H1 (cell line): Measurements from ENCODE around the gene CASP9. TPM values are rescaled to one million over a fixed set of nuclear protein-coding genes. Genes with fewer than 3 reads are reported as not detected.

Experiments
- CTCF ChIA-PET: fragments of 300-600 bp; sonication (Branson Sonifier 250); formaldehyde crosslinking; loops from one replicate; lab custom pipeline; 2021; ENCODE audit not compliant: partially characterized antibody; lab: Charles Lee
- POLR2A ChIA-PET: fragments of 300-600 bp; sonication (Branson Sonifier 250); formaldehyde crosslinking; loops from one replicate; lab custom pipeline; 2021; ENCODE audit warnings: inconsistent platforms; ENCODE audit not compliant: partially characterized antibody; lab: Charles Lee
- DNase-seq, 2 experiments: peaks; one replicate each; pipeline versions ENCODE4 v3.0.0 to v3.0.0-alpha.2; 2010 to 2022; ENCODE audit warnings: low spot score in 2 of 2, low read depth in 1 of 2, mixed read lengths in 1 of 2
- FAIRE-seq: peaks from 2 replicates; lab custom pipeline; 2011; peaks lifted over from hg19 to GRCh38; lab: Jason Lieb, UNC
- H2AFZ ChIP-seq: 2 replicates; pipeline ENCODE4 v1.8.1; 2012; ENCODE audit warnings: low read length, inconsistent platforms
- H2AK5ac ChIP-seq: 2 replicates; pipeline ENCODE4 v1.6.1; 2013; ENCODE audit warnings: low read depth, low read length
- H2BK120ac ChIP-seq: replicated peaks from 2 replicates; pipeline ENCODE3; 2013; ENCODE audit warnings: low read depth, low read length, inconsistent platforms
- H2BK12ac ChIP-seq: 2 replicates; pipeline ENCODE4 v1.6.1; 2013; ENCODE audit warnings: low read depth, low read length
- H2BK15ac ChIP-seq: 2 replicates; pipeline ENCODE4 v1.6.1; 2013; ENCODE audit warnings: low read length
- H2BK20ac ChIP-seq: 2 replicates; pipeline ENCODE4 v1.6.1; 2013; ENCODE audit warnings: low read length
- H2BK5ac ChIP-seq: 2 replicates; pipeline ENCODE4 v1.6.1; 2013; ENCODE audit warnings: low read depth, low read length
- H3K14ac ChIP-seq: 2 replicates; pipeline ENCODE4 v1.6.1; 2013; ENCODE audit warnings: inconsistent platforms; ENCODE audit not compliant: insufficient read length
- H3K18ac ChIP-seq: 2 replicates; pipeline ENCODE4 v1.6.1; 2013; ENCODE audit warnings: low read length; ENCODE audit errors: extremely low read depth
- H3K23ac ChIP-seq: 2 replicates; pipeline ENCODE4 v1.6.1; 2013; ENCODE audit warnings: inconsistent platforms; ENCODE audit not compliant: insufficient read length
- H3K23me2 ChIP-seq: 2 replicates; pipeline ENCODE4 v1.6.1; 2013; ENCODE audit warnings: low read depth, low read length
- H3K27ac ChIP-seq: 2 replicates; pipeline ENCODE4 v1.6.1; 2011; ENCODE audit warnings: low read depth, low read length, inconsistent platforms
- H3K27me3 ChIP-seq, 4 experiments: replicated peaks in 1 of 4; 1 replicate in 1 of 4; 2 replicates in 3 of 4; pipeline versions ENCODE4 v1.6.1 to v1.8.1; 2011 to 2013; ENCODE audit warnings: low read length in 3 of 4, mild to moderate bottlenecking in 3 of 4, inconsistent platforms in 2 of 4, mixed read lengths in 2 of 4, moderate library complexity in 1 of 4; ENCODE audit not compliant: control insufficient read depth in 3 of 4, insufficient read depth in 3 of 4; ENCODE audit errors: extremely low read depth in 1 of 4
- H3K36me3 ChIP-seq, 4 experiments: 2 replicates each; pipeline versions ENCODE4 v1.6.1 to v1.8.1; 2011 to 2013; ENCODE audit warnings: mild to moderate bottlenecking in 4 of 4, low read length in 3 of 4, moderate library complexity in 2 of 4, control low read depth in 1 of 4, inconsistent platforms in 1 of 4; ENCODE audit not compliant: insufficient read depth in 4 of 4, control insufficient read depth in 2 of 4
- H3K4ac ChIP-seq: replicated peaks from 2 replicates; pipeline ENCODE3; 2013; ENCODE audit warnings: low read length, low read depth, mixed read lengths, inconsistent platforms; ENCODE audit not compliant: insufficient read length
- H3K4me1 ChIP-seq, 4 experiments: replicated peaks in 1 of 4; 1 replicate in 1 of 4; 2 replicates in 3 of 4; pipeline versions ENCODE4 v1.6.1 to v1.8.1; 2011 to 2013; ENCODE audit warnings: low read length in 3 of 4, inconsistent platforms in 2 of 4, mixed read lengths in 1 of 4; ENCODE audit not compliant: insufficient read depth in 4 of 4, control insufficient read depth in 3 of 4
- H3K4me2 ChIP-seq, 2 experiments: 2 replicates each; pipeline versions ENCODE4 v1.6.1 to v1.8.1; 2011 to 2013; ENCODE audit warnings: low read depth in 2 of 2, low read length in 2 of 2, control low read depth in 1 of 2, inconsistent platforms in 1 of 2, mild to moderate bottlenecking in 1 of 2; ENCODE audit not compliant: insufficient read depth in 1 of 2
- H3K4me3 ChIP-seq, 4 experiments: fragments of 200-600, 300-600 bp in 1 of 4; sonication (generic), shearing (Covaris generic), sonication (Bioruptor Twin) in 1 of 4; 2 replicates each; pipeline versions ENCODE4 v1.5.1 to v1.8.1; 2011 to 2016; ENCODE audit warnings: low read length in 4 of 4, low read depth in 3 of 4, control low read depth in 2 of 4, inconsistent platforms in 2 of 4, mild to moderate bottlenecking in 2 of 4, mixed read lengths in 1 of 4, moderate library complexity in 1 of 4; ENCODE audit not compliant: insufficient read depth in 2 of 4; ENCODE audit errors: extremely low read depth in 1 of 4
- H3K56ac ChIP-seq: replicated peaks from 2 replicates; pipeline ENCODE3; 2013; ENCODE audit warnings: low read depth, mild to moderate bottlenecking, mixed read lengths, low read length, inconsistent platforms; ENCODE audit not compliant: insufficient read length
- H3K79me1 ChIP-seq: 2 replicates; pipeline ENCODE4 v1.6.1; 2013; ENCODE audit warnings: low read depth, low read length, control low read depth
- H3K79me2 ChIP-seq, 2 experiments: 2 replicates each; pipeline versions ENCODE4 v1.6.1 to v1.8.1; 2012 to 2013; ENCODE audit warnings: low read length in 2 of 2, mild to moderate bottlenecking in 2 of 2, inconsistent platforms in 1 of 2; ENCODE audit not compliant: insufficient read depth in 2 of 2, control insufficient read depth in 1 of 2
- H3K9ac ChIP-seq, 4 experiments: replicated peaks in 1 of 4; 1 replicate in 1 of 4; 2 replicates in 3 of 4; pipeline versions ENCODE4 v1.6.1 to v1.8.1; 2011 to 2013; ENCODE audit warnings: low read depth in 3 of 4, low read length in 3 of 4, control low read depth in 2 of 4, mild to moderate bottlenecking in 2 of 4, moderate library complexity in 2 of 4, inconsistent platforms in 1 of 4; ENCODE audit errors: extremely low read depth in 1 of 4
- H3K9me3 ChIP-seq, 2 experiments: 2 replicates each; pipeline versions ENCODE4 v1.6.1 to v1.8.1; 2012 to 2013; ENCODE audit warnings: mild to moderate bottlenecking in 2 of 2, moderate library complexity in 2 of 2, control low read depth in 1 of 2, inconsistent platforms in 1 of 2, low read depth in 1 of 2, low read length in 1 of 2, mixed read lengths in 1 of 2; ENCODE audit not compliant: insufficient read depth in 2 of 2
- H4K20me1 ChIP-seq, 2 experiments: replicated peaks in 1 of 2; 2 replicates each; pipeline versions ENCODE3 to v1.8.1; 2011 to 2013; ENCODE audit warnings: inconsistent platforms in 2 of 2, low read length in 2 of 2, mild to moderate bottlenecking in 1 of 2; ENCODE audit not compliant: insufficient read depth in 2 of 2, control insufficient read depth in 1 of 2
- H4K5ac ChIP-seq: 2 replicates; pipeline ENCODE4 v1.6.1; 2013; ENCODE audit warnings: low read length, low read depth, mixed read lengths, inconsistent platforms; ENCODE audit not compliant: insufficient read length
- H4K8ac ChIP-seq: 2 replicates; pipeline ENCODE4 v1.8.0; 2013; ENCODE audit warnings: mild to moderate bottlenecking, moderate library complexity, low read length, inconsistent platforms; ENCODE audit not compliant: insufficient read depth; ENCODE audit errors: extremely low read depth
- H4K91ac ChIP-seq: replicated peaks from 2 replicates; pipeline ENCODE3; 2013; ENCODE audit warnings: low read length, mixed read lengths, inconsistent platforms; ENCODE audit not compliant: insufficient read length
- ATF3 ChIP-seq: IDR thresholded peaks from 2 replicates; pipeline ENCODE4 v1.6.1; 2011; ENCODE audit warnings: low read depth, mild to moderate bottlenecking, low read length; ENCODE audit not compliant: insufficient read depth
- CHD2 ChIP-seq: IDR thresholded peaks from 2 replicates; pipeline ENCODE4 v1.6.1; 2012; ENCODE audit warnings: low read length, improper control_type of control experiment
- CTCF ChIP-seq, 3 experiments: IDR thresholded peaks; 1 replicate in 2 of 3; 2 replicates in 1 of 3; pipeline versions ENCODE4 v1.5.1 to v1.6.1; 2011; ENCODE audit warnings: low read length in 3 of 3, mild to moderate bottlenecking in 3 of 3, inconsistent platforms in 2 of 3, low read depth in 1 of 3, moderate library complexity in 1 of 3; ENCODE audit not compliant: insufficient read depth in 1 of 3; ENCODE audit errors: control extremely low read depth in 1 of 3
- FOSL1 ChIP-seq: IDR thresholded peaks from 2 replicates; pipeline ENCODE4 v1.6.1; 2011; ENCODE audit warnings: mild to moderate bottlenecking, low read depth, low read length, moderate library complexity; ENCODE audit not compliant: insufficient read depth
- GTF2F1 ChIP-seq: IDR thresholded peaks from 2 replicates; pipeline ENCODE4 v1.6.1; 2012; ENCODE audit warnings: low read depth, low read length, improper control_type of control experiment, borderline replicate concordance
- JUN ChIP-seq: IDR thresholded peaks from 2 replicates; pipeline ENCODE4 v1.6.1; 2011; ENCODE audit warnings: low read depth, mild to moderate bottlenecking, improper control_type of control experiment, low read length
- RBBP5 ChIP-seq: IDR thresholded peaks from 2 replicates; pipeline ENCODE4 v1.7.1; 2012; ENCODE audit warnings: low read depth, mild to moderate bottlenecking, inconsistent platforms, low read length, moderate library complexity, borderline replicate concordance
- SIRT6 ChIP-seq: IDR thresholded peaks from one replicate; pipeline ENCODE4 v1.7.1; 2012; ENCODE audit warnings: low read length, inconsistent platforms
- SP1 ChIP-seq: IDR thresholded peaks from 2 replicates; pipeline ENCODE4 v1.6.1; 2011; ENCODE audit warnings: low read depth, low read length
- WGBS, 2 experiments: shearing (Covaris generic) in 1 of 2; methylation state at CpG; one replicate each; pipeline versions ENCODE4 v1.1.6 to v1.1.7; 2013 to 2015; ENCODE audit warnings: low lambda C conversion rate in 2 of 2, mixed read lengths in 2 of 2, inconsistent platforms in 1 of 2, low coverage in 1 of 2, missing lambda C conversion rate in 1 of 2; ENCODE audit not compliant: insufficient replicate concordance in 2 of 2, insufficient coverage in 1 of 2, insufficient read length in 1 of 2; ENCODE audit errors: extremely low coverage in 1 of 2, missing lambda C conversion rate in 1 of 2; 5-methylcytosine and 5-hydroxymethylcytosine counted together
- polyA plus RNA-seq, 7 experiments: library from polyadenylated mRNA; depleted of rRNA in 3 of 7; stranded (reverse) in 5 of 7; unstranded in 2 of 7; fragments of >200 nt in 5 of 7; fragments of 200-250 nt in 2 of 7; gene quantifications; 1 replicate in 5 of 7; 2 replicates in 1 of 7; 4 replicates in 1 of 7; pipeline versions ENCODE4 v1.2.1 to v1.2.3, GENCODE V29; 2011 to 2013; ENCODE audit warnings: missing spikeins in 2 of 7, mixed read lengths in 2 of 7
- total RNA-seq: library from RNA; stranded (reverse); fragmentation: NEBNext Ultra II Directional; extraction: Animal tissue kit (Norgen Biotek cat#: 25700); gene quantifications from 2 replicates; pipeline ENCODE4 v1.2.1, GENCODE V29; 2021
- TF ChIP-seq, protein P1 (sequence below): IDR thresholded peaks from 2 replicates; pipeline ENCODE4 v1.6.1; 2011; ENCODE audit warnings: low read length, improper control_type of control experiment

The CASP9 gene
- total and polyA plus RNA-seq, 2 of the 8 experiments (the other 6 are each of a cell fraction or from before 2014, with no cell fraction given) = 14.8 to 36.3 TPM

DNA sequence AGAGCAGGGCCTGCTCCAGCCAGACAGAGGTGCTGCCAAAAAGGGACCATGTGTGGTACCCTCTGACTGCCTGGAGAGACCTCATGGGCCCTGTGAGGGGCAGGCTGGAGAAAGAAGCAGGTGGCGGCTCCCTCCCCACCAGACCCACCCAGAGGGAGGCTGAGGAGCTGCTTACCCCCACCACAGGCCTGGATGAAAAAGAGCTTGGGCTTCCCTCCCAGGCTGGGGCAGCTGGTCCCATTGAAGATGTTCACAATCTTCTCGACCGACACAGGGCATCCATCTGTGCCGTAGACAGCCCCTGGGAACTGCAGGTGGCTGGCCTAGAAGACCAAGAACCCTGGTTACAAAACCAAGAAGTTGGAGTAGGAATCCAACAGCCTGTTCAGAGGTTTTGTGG, 19.6 kb downstream of the CASP9 start:
- CTCF ChIA-PET = interaction anchor here (0.9 kb wide), 1 partner anchor 45 kb away, joined by 3 read pairs; no protein-coding TSS in a partner anchor
- Histone ChIP-seq H3K79me1 (no peaks in the 10 kb centered on the region; the same call in 1 of the 2 replicates), H2BK15ac (no peak overlapping the region), H2BK120ac (no peak overlapping the region), H3K9me3 (no peaks in the 10 kb centered on the region), H3K18ac (no peak overlapping the region), H3K27ac (no peak overlapping the region), H3K4me1 (peaks cover 10 to 22% (median 19%) of the 10 kb centered on the region in 4 experiments), H4K91ac (no peak overlapping the region), H3K4me3 (no peak overlapping the region), H3K36me3 (peaks cover 0 to 8% (median 2%) of the 10 kb centered on the region in 4 experiments; a peak in 3 of 8 replicates), H3K4me2 (no peak overlapping the region), H3K79me2 (0 out of 4 replicates have a peak, but pooled peaks cover 0 to 3% of the 10 kb centered on the region in 2 experiments), H3K27me3 (no peaks in the 10 kb centered on the region), H2BK20ac (no peak overlapping the region), H2BK12ac (no peak overlapping the region), H4K5ac (no peak overlapping the region), H4K8ac (no peak overlapping the region), H3K14ac (no peak overlapping the region), H3K23ac (no peak overlapping the region), H2BK5ac (no peak overlapping the region), H4K20me1 (no peaks in the 10 kb centered on the region), H3K56ac (no peak overlapping the region), H2AFZ (no peak overlapping the region), H3K23me2 (no peaks in the 10 kb centered on the region), H2AK5ac (no peak overlapping the region), H3K9ac (no peak overlapping the region), H3K4ac (no peak overlapping the region)
- FAIRE-seq = no peak
- DNase-seq = no peak
- 96% methylated on average over 4 of the region's 4 CpGs; no CpG with 5 or more reads in 1 of the 2 experiments for WGBS, 2 experiments
- POLR2A ChIA-PET = no interaction called here
- TF ChIP-seq SP1 = no peak
- no peak for TF ChIP-seq FOSL1
- no peak for TF ChIP-seq RBBP5
- TF ChIP-seq JUN = no peak
- no peak for TF ChIP-seq CHD2
- TF ChIP-seq, protein P1, sequence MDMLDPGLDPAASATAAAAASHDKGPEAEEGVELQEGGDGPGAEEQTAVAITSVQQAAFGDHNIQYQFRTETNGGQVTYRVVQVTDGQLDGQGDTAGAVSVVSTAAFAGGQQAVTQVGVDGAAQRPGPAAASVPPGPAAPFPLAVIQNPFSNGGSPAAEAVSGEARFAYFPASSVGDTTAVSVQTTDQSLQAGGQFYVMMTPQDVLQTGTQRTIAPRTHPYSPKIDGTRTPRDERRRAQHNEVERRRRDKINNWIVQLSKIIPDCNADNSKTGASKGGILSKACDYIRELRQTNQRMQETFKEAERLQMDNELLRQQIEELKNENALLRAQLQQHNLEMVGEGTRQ = no peak
- TF ChIP-seq CTCF (IDR thresholded peaks at IDR 0.05; ENCODE audit: control extremely low read depth in 1 of 3, insufficient read depth in 1 of 3, low read depth in 1 of 3, low read length in 3 of 3) = no peak
- TF ChIP-seq GTF2F1 = no peak
- TF ChIP-seq SIRT6 = no peak
- no peak for TF ChIP-seq ATF3
